ENCODE measurements around the gene NPAS1. TPM values are rescaled to one million over a fixed set of nuclear protein-coding genes. Genes with fewer than 3 reads are reported as not detected.

NPAS1 gene
- total and polyA plus RNA-seq, 2 of the 13 experiments (the other 11 are each of a cell fraction or from before 2014, with no cell fraction given) = 0.35 to 2.9 TPM

GRCh38 chr19:47047272-47047762 lies 27.7 kb downstream of the NPAS1 start (continued):
- TF ChIP-seq E2F2 (CRISPR knock-in tag; IDR thresholded peaks at IDR 0.05; ENCODE audit: borderline replicate concordance) (no peak), NONO (IDR thresholded peaks at IDR 0.05) (no peak), NONO (CRISPR knock-in tag; conservative IDR thresholded peaks at IDR 0.05) (0 out of 2 replicates have a peak, but pooled peaks have one; percentile 5), NFYB (CRISPR knock-in tag; IDR thresholded peaks at IDR 0.05) (no peak), HIC2 (CRISPR knock-in tag; IDR thresholded peaks at IDR 0.05; ENCODE audit: low read depth) (no peak), REPIN1 (CRISPR knock-in tag; IDR thresholded peaks at IDR 0.05; ENCODE audit: borderline replicate concordance, low read depth) (no peak), TBL1XR1 (IDR thresholded peaks at IDR 0.05; ENCODE audit: borderline replicate concordance, low read length, partially characterized antibody) (no peak), ZNF343 (CRISPR knock-in tag; IDR thresholded peaks at IDR 0.05) (0 out of 2 replicates have a peak, but pooled peaks have one; percentile 24), KDM5A (IDR thresholded peaks at IDR 0.05; ENCODE audit: borderline replicate concordance, low read length) (no peak), ZMAT5 (CRISPR knock-in tag; IDR thresholded peaks at IDR 0.05; ENCODE audit: borderline replicate concordance, low read depth) (no peak), SRSF9 (IDR thresholded peaks at IDR 0.05; ENCODE audit: borderline replicate concordance, insufficient read depth, low read depth, low read length, poor library complexity, severe bottlenecking) (no peak), MATR3 (CRISPR knock-in tag; IDR thresholded peaks at IDR 0.05) (no peak), SAP130 (CRISPR knock-in tag; IDR thresholded peaks at IDR 0.05; ENCODE audit: low read depth) (no peak), ZNF350 (CRISPR knock-in tag; IDR thresholded peaks at IDR 0.05; ENCODE audit: borderline replicate concordance, low read depth) (no peak), ZNF776 (CRISPR knock-in tag; IDR thresholded peaks at IDR 0.05) (no peak), ZNF816 (CRISPR knock-in tag; IDR thresholded peaks at IDR 0.05; ENCODE audit: borderline replicate concordance) (no peak), NFYC (CRISPR knock-in tag; IDR thresholded peaks at IDR 0.05) (no peak), ZNF749 (CRISPR knock-in tag; IDR thresholded peaks at IDR 0.05; ENCODE audit: borderline replicate concordance) (no peak)
